ENCODE results near the gene NXF1.
"Not testable (repeated sequence)": the region's sequence is repeated elsewhere in the genome, so short reads cannot be mapped to it uniquely, and the experiment has no call there.

The NXF1 gene

DNA sequence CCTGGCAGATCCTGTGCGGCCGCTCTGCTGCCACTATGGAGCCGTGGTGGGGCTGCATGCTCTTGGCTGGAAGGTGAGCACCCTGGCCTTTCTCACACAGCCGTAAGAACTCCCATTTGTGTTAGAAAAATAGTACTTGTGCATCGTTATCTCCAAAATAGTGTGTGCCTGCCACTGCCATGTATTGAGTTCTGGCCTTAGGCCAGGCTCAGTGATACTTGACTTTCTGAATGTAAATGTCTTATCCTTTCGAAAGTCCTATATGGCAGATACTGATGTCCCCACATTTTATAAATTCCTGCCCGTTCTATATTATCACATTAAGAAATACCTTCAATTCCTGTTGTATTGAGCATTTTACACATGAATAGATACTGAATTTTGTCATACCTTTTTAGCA is 22.5 kb downstream of the NXF1 start:
- no peak for DNase-seq

DNA sequence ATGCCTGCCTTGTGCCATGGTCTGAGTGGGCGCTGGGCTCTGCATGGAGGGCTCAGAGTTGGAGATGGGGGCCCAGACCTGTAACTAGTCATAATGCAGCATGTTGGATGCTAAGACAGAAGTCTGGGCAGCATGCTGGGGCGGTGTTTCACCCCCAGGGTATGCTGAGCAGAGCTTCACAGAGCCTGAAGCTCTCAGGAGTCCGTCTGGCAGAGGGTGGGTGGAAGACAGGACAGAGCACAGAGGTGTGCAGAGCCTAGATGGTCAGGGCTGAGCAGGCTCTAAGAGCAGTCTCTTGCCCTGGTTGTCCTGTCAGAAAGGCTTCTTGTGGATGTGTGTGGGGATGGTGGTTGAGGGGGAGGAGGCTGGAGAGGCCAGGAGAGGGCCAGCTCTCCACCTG is 26.8 kb downstream of the NXF1 start:
- no peak for DNase-seq

DNA sequence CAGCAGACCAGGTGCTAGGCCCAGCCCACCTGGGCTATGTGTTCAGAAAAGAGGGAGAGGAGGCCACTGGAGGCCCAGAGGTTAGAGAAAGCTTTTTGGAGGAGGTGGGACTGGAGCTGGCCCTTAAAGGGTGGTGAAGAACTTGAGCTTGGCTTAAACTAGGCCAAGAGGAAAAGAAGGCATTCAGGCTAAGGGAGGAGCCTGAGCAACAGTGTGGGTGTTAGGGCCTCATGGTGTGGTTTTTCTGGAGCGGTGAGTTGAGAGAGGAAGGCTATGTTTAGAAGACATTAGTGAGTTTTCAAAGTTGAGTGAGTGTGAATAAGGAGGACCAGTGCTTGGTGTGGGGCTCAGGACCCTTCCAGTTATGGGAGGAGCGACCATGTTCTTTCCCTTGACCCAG is 27.9 kb downstream of the NXF1 start:
- no peak for DNase-seq

DNA sequence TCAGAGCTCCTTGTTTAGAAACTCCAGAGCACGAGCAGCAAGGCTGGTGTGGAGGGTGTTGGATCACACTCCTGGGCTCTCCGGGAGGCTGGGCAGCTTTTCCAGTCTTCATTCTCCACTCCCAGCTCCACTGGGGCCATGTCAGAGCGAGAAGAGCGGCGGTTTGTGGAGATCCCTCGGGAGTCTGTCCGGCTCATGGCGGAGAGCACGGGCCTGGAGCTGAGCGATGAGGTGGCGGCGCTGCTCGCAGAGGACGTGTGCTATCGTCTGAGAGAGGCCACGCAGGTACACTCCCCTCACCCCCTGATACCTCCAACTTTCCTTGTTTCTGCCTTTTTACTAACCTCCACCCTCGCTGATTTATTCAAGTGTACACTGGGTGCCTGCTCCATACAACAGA is 29.6 kb downstream of the NXF1 start:
- no peak for DNase-seq

DNA sequence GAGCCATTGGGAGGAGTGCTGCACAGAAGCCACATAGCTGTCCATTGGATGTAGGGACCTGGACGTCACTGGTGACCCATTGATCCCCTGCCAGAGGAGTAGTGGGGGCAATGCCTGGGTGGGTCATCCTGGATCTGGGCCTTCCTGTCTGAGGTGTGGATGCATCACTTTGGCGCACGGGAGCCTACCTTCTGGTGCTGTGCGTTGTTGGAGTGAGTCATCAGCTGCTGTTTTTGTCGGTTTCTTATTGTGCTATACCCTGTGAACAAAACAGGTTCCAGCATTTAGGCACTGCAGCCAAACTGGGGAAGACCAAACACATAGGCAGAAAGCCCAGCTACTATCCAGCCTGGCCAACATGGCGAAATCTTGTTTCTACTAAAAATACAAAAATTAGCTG is 30.8 kb downstream of the NXF1 start:
- DNase-seq = no peak

DNA sequence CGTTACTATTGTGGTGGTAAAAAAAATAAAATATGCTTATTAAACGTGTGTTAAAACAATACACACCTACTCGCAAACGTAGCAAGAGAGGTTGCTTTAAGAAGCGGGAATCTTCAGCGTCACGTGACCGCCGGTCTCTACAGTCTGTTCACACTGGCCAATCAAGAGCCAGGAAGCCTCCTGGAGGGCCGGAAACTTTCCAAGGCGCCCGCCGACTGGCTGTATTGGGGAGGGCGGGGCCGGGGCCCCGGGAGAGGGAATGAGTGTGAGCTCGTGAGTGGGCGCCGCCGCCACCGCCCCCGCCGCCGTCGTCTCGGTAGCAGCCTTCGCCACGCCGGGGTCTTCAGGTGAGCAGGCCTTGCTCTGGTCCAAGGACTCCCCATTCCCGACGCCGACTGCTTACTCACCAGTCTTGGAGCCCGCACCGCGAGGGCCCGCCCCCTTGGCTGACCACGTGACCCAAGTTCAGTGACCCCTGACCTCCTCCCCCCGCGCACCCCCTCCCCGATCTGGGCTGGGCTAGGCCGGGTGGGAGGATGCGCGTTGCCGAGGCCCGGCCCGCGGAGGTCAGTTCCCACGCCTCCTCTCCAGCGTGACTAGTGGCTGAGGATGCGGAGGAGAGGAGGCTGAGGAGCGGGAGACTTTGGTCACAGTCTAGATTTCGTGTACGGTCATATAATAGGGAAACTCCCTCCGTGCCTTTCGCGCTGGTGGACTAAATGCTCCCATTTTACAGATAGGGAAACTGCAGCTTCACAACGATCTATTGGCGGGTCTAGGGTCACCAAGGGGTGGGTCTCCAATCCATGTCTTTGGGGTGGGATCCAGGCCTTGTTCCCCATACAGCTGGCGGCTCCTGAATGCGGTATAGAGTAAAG is 33.9 kb downstream of the NXF1 start, which contains the start of gene TAF6L:
Gene TAF6L (plus strand): TSS at position 253 of the 878 bp plus-strand sequence. CDS start 4,388 bp downstream, outside the sequence.
- DNase-seq = peak; percentile 99

DNA sequence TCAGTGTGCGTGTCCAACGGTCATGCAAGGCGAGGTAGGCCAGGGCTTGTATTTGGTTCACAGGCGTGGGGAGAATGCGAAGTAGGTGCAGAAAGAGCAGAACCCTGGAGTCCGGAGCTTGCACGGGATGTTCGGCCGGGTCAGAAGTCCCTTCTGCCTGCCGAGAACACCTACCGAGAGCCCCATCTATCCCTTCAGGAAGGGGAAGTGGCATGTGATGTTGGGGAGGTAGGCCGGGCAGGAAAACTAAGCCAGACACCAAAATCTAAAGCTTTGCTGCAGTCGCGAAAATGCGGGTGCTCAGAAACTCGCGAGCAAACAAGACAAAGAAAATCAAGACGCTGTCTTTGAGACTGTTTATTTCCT is 34.5 kb downstream of the NXF1 start:
- peak; percentile 71 for DNase-seq

DNA sequence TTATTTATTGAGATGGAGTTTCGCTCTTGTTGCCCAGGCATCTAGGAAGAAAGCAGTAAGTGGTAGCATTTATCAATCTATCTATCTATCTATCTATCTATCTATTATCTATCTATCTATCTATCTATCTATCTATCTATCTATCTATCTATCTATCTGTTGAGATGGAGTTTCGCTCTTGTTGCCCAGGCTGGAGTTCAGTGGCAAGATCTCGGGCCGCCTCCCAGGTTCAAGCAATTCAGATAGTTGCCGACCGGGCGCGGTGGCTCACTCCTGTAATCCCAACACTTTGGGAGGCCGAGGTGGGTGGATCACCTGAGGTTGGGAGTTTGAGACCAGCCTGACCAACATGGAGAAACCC is 44.4 kb downstream of the NXF1 start:
- not testable (repeated sequence) for DNase-seq

DNA sequence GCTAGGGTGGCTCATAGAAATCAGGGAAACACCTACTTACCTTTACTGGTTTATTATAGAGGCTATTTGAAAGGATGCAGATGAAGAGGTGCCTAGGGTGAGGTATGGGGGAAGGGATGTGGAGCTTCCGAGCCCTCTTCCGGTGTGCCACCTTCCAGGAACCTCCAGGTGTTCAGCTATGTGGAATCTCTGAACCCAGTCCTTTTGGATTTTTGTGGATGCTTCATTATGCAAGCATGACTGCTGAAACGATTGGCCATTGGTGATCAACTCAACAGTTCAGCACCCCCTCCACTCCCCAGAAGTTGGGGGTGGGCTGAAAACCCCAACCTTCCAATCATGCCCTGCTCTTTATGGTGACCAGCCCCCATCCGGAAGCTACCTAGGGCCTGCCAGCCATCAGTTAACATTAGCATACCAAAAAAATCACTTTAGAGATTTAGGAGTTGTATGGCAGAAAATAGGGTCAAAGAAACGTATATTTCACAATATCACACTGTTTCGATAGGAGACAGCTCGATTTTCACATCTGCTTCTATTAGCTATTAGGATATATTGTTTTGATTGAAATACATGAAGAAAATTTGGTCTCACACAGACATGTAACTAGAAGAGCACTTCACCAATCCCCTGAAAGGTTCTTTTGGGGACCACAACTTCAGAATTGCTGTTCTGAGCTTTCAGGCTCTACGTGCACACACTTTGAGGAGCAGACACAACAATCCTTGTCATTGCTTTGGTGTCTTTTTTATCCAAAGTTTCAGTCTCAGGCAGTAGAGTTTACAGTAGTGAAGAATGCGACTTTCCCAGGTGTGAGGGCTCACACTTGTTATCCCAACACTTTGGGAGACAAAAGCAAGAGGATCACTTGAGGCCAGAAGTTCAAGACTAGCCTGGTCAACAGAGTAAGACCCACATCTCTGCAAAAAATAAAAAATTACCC is 47.1 kb downstream of the NXF1 start:
- no peak for DNase-seq

DNA sequence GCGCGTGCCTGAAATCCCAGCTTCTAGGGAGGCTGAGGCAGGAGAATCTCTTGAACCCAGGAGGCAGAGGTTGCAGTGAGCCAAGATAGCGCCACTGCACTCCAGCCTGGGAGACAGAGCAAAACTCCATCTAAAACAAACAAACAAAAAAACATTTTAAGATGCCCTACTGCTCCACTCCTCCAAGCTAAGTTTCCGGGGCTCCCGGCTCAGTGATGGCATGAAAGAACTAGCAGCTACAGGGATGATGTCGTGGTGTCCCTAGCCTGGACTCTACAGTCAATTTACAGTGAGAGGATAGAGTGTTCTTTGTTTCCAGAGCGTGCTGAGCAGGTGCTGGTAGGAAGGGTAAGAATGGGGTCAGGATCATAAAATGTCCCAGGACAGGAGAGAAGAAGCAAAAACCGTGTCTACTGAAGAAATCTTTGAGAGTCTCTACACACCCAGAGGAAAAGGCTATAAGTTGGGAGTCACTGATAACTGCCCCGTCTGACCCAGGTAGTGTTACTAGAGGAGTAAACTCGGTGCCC is 50.1 kb downstream of the NXF1 start:
- no peak for DNase-seq

DNA sequence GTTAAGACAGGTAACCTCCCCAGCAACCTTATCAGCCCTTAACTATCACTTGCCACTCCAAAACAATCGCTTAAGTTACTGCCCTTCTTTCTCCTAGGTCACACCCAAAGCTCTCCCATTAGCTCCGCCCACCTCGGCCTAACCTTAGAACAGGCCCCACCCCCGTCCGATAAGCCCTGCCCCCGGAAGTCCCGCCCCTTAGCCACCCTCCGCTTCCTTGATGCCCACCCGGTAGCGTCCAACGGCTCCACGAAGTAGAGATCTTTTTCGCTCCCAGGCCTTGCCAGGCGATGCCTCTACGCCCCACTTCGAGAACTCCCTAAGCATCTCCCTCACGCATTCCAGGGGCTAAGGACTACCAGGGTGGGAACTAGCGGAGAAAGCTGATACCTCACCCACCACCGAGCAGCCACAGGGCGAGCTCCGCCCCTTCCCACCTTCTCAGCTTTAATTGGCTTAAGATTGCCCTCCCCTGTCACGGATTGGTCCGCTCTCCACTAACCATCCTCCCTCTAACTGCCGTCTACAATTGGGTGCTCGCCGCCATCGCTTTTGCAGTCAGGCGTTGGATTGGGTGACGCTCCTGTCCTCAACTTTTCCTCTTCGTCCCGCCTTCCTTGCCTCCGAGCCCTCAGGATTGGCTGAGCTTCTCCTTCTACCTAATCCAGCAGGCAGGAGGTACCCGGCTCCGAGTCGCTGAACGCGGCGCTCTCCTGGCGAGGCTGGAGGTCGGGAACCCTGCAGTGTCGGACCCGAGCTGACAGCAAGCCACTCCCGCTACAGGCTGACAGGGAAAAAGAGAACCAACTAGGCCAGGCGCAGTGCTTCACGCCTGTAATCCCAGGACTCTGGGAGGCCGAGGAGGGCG is 51.3 kb downstream of the NXF1 start, which contains the start of gene ZBTB3:
Gene ZBTB3 (minus strand): TSS at position 425 of the 868 bp plus-strand sequence. CDS start 496 bp downstream, outside the sequence.
- peak; percentile 97 for DNase-seq

DNA sequence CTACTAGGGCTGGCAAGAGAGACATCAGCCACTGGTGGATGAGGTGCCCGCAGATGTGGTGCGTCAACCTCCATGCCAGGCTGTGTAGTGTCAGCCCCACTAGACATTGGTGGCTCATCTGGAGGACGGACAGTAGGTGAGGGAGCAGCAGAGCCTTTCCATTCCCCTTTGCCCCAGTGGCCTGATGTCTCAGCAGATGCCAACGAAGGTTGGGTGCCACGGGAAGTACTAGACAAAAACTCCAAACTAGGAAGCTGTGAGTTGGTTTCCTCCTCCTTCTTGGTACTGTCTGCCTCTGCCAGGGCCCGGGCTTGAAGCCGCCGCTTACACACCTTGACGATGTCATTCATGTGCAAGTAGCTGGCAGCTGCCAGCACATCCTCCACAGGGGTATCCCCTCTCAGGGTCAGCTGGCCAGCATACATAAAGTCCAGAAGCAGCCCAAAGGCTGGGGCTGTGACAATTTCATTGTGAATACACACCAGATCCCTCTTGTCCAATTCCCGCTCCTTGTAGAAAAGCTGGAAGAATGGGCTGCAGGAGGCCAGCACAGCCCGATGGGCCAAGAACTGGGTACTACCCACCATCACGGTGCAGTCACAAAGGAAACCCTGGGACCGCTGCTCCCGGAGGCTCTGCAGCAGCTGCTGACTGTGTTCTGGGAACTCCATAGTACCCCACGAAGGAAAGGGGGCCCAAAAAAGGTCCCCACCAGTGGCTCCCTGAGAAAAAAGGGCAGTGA is 52.1 kb downstream of the NXF1 start:
- DNase-seq = no peak

DNA sequence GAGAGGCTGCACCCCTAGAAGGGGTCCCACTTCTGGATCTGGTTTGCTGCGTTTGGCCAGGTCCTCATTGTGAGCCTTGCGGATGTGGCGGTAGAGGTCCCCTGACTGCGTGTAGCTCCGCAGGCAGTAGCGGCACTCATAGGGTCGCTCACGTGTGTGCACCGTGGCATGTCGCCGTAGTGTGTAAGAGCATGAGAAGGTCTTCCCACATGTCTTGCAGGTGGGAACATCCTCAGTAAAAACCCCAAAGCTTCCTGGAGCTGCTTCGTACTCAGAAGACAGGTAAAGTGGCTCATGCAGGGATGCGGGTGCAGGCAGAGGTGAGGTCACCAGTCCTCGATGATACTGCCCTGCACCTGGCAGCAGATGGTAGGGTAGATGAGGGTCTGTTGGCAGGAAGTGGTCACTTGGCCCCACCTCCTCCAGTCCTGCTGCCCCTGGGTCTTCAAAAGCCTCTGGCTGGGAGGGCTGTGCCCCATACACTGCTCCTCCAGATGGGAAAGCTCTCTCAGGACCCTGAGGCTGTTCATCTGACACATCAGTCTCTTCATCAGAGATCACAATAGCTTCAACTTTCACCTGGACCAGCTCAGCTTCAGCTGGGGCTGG is 53.0 kb downstream of the NXF1 start:
- no peak for DNase-seq

DNA sequence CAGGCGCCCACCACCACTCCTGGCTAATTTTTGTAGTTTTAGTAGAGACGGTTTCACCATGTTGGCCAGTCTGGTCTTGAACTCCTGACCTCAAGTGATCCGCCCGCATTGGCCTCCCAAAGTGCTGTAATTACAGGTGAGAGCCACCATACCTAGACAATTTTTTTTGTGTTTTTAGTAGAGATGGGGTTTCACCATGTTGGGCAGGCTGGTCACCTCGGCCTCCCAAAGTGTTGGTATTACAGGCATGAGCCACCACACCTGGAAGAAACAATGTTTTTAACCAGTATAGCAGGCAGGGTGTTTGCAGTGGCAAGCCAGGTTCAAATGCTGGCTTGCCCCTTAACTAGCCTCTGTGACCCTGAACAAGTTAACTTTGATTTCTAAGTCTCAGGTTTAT is 55.3 kb downstream of the NXF1 start:
- not testable (repeated sequence) for DNase-seq

DNA sequence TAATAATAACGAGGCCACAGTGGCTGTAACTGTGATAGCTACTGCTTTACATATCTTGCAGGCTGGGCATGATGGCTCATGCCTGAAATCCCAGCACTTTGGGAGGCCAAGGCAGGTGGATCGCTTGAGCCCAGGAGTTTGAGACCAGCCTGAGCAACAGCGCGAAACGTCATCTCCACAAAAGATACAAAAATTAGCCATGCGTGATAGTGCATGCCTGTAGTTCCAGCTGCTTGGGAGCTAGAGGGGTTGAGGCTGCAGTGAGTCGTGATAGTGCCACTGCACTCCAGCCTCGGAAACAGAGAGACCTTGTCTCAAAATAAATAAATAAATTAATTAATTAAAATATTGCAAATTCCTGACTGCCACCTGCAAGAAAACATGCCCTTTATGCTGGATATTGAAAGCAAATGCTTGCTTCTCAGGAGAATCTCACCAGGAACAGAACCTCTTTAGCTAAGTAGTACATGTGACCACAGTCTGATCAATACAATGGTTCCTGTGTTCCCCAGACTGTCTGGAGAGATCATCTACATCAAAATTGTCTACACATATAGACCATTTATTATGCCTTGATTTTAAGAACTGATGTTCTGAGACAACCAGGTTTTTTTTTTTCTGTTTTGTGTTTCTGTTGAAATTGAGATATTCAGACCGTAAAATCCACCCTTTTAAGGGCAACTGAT is 57.6 kb downstream of the NXF1 start:
- no peak for DNase-seq

All from right forelimb (tissue), 1 donor.